ENCODE measurements around the gene DDAH1.

The DDAH1 gene

GRCh38 chr1:85308833-85309350 is 156.1 kb downstream of the DDAH1 start:
- no peak for DNase-seq (ENCODE audit: extremely low spot score)
- CTCF ChIA-PET = interaction anchor here (0.6 to 2.6 kb wide), 17 partner anchors 8 to 902 kb away, joined by 3 to 22 read pairs (median 4); partner anchors contain the start of gene C1orf52
- POLR2A ChIA-PET = no interaction called here
- TF ChIP-seq CTCF (IDR thresholded peaks at IDR 0.05; ENCODE audit: control extremely low read depth, extremely low read depth, low read depth, missing control alignments) = no peak

GRCh38 chr1:85307987-85308832 is 156.7 kb downstream of the DDAH1 start:
- ChIA-PET POLR2A (no interaction called here), CTCF (interaction anchor here (0.6 to 2.6 kb wide), 18 partner anchors 9 to 903 kb away, joined by 3 to 22 read pairs (median 4); partner anchors contain the start of gene C1orf52)
- DNase-seq (ENCODE audit: extremely low spot score) = peak; percentile 66
- TF ChIP-seq CTCF (IDR thresholded peaks at IDR 0.05; ENCODE audit: control extremely low read depth, extremely low read depth, low read depth, missing control alignments) = peak; percentile 87

GRCh38 chr1:85306236-85306635 is 158.7 kb downstream of the DDAH1 start:
- ChIA-PET POLR2A (no interaction called here), CTCF (no interaction called here)
- no peak for DNase-seq (ENCODE audit: extremely low spot score)
- TF ChIP-seq CTCF (IDR thresholded peaks at IDR 0.05; ENCODE audit: control extremely low read depth, extremely low read depth, low read depth, missing control alignments) = no peak

- no peak for DNase-seq (ENCODE audit: extremely low spot score)
- ChIA-PET CTCF (interaction anchor here (1.1 kb wide), 1 partner anchor 45 kb away, joined by 3 read pairs; no protein-coding TSS in a partner anchor), POLR2A (no interaction called here)
- no peak for TF ChIP-seq CTCF (IDR thresholded peaks at IDR 0.05; ENCODE audit: control extremely low read depth, extremely low read depth, low read depth, missing control alignments)
Observed at GRCh38 chr1:85303440-85304162, 161.4 kb downstream of the DDAH1 start.

- CTCF ChIA-PET = no interaction called here
- TF ChIP-seq CTCF (IDR thresholded peaks at IDR 0.05; ENCODE audit: control extremely low read depth, extremely low read depth, low read depth, missing control alignments) = no peak
- DNase-seq (ENCODE audit: extremely low spot score) = no peak
- POLR2A ChIA-PET = no interaction called here
Observed at GRCh38 chr1:85300140-85300539, 164.8 kb downstream of the DDAH1 start.

- DNase-seq (ENCODE audit: extremely low spot score) = peak; percentile 68
- no peak for TF ChIP-seq CTCF (IDR thresholded peaks at IDR 0.05; ENCODE audit: control extremely low read depth, extremely low read depth, low read depth, missing control alignments)
- ChIA-PET POLR2A (no interaction called here), CTCF (interaction anchor here (0.7 to 4.2 kb wide), 6 partner anchors 10 to 353 kb away, joined by 3 to 22 read pairs (median 5); partner anchors contain the start of gene BCL10)
Observed at GRCh38 chr1:85297855-85298629, 166.9 kb downstream of the DDAH1 start.

All from GM10248 (cell line).